NCI-H2227 (cell line): ENCODE measurements around the gene DNMT3B.
"Not testable (repeated sequence)": the region's sequence is repeated elsewhere in the genome, so short reads cannot be mapped to it uniquely, and the experiment has no call there.

Experiments
- DNase-seq: peaks from one replicate; lab custom pipeline; 2025; ENCODE audit not compliant: unreplicated experiment; lab: John Stamatoyannopoulos, UW

DNMT3B gene

DNA sequence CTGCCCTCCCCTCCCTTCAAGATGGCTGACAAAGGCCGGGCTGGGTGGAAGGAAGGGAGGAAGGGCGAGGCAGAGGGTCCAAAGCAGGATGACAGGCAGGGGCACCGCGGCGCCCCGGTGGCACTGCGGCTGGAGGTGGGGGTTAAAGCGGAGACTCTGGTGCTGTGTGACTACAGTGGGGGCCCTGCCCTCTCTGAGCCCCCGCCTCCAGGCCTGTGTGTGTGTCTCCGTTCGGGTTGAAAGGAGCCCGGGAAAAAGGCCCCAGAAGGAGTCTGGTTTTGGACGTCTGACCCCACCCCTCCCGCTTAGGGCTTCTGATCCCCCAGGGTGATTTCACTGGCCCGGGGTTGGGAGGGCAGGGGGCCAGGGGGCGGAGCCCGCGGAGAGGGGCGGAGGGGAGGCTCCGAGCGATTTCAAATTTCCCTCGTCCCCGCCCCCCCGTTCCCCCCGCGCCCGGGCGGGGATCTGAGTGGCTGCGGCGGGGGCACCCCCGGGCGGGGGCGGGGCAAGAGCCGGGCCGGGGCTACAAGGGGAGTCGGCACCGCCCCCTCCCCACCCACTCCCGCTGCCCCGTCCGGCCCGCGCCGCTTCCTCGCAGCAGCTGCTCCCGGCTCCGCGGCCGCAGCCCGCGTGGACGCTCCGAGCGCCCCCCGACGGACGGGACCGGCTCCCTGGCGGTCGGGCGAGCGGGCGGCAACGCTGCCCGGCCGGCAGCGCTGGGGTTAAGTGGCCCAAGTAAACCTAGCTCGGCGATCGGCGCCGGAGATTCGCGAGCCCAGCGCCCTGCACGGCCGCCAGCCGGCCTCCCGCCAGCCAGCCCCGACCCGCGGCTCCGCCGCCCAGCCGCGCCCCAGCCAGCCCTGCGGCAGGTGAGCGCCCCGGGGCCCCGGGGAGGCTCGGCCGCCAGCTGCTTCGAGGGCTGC lies at the start of gene DNMT3B:
Gene DNMT3B, plus strand, starts transcription at position 555 of the 923 bp plus-strand sequence. CDS start 17,939 bp downstream, outside the sequence.
- DNase-seq: peak; percentile 92

DNA sequence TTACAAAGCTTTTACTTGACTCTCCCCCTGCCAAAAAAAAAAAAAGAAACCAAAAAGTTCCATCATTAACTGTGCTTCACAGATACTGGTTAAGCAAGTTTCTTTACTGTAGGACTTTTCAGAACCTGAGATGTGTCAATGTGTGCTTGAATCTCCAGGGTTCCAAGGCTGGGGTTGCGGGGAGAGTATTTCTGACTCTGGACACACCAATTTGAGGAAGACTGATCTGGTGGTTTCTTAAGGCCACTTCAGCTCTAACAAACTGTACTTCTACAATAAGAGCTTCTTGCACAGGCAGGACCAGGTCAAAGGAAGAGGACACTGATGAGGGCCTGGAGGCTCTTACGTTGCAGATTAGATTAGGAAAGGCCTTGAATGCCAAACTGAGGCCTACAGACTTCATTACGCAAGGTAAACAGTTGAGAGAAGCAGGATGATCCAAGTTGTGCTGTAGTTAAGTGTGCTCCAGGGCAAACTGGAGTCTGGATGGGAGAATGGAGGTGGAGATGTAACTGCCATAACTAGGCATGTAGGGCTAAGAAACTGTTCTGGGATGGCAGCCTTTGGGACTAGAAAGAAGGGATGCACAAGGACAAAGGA lies 43.3 kb upstream of the DNMT3B start:
- DNase-seq: no peak

DNA sequence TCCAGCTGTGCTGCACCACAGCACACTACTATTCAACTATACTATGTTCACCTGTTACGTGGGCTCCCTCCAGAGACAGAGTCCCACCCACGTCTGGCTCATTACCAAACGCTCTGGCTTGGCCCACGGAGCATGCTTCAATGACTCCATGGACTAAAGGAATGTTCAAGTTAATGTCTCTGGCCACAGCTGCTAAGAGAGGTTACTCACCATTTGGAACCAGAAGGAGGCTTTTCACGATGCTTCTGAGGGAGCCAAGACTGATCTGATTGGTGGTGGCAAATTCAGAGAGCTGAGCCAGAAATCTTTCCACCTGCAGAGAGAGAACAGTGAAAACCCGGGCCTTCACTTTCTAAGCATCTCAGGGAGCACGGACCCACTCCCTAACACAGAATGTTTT lies 34.5 kb upstream of the DNMT3B start:
- DNase-seq: no peak

DNA sequence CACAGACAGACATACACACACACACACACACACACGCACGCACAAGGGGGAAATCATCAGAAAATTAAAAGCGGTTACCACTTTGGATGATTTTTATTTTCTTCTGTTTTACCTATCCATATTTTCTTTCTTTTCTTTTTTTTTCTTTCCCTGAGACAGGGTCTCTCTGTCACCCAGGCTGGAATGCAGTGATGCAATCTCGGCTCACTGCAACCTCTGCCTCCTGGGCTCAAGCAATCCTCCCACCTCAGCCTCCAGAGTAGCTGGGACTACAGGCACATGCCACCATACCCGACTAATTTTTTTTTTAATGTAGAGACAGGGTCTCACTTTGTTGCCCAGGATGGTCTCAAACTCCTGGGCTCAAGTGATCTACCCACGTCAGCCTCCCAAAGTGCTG lies 33.8 kb upstream of the DNMT3B start:
- DNase-seq: not testable (repeated sequence)

DNA sequence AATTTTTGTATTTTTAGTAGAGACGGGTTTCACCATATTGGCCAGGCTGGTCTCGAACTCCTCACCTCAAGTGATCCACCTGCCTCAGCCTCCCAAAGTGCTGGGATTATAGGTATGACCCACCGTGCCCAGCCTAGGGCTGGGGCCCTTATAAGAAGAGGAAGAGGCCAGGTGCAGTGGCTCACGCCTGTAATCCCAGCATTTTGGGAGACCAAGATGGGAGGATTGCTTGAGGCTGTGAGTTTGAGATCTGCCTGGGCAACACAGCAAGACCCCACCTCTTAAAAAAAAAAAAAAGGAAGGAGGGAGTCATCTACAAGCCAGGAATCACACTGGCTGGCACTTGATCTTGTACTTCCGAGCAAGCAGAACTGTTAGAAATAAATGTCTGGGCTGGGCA lies 32.9 kb upstream of the DNMT3B start:
- DNase-seq: not testable (repeated sequence)

DNA sequence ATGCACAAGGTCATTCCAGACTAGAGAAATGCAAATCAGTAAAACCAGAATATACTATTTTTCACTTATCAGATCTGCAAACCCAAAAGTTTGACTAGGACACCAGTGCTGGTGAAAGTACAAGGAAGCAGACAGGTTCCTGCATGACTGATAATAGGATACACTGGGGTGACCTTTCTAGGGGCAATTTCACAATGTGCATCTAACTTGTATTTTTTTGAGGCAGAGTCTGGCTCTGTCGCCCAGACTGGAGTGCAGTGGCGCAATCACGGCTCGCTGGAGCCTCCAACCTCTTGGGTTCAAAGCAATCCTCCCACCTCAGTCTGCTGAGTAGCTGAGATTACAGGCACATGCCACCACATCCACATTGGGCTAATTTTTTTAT lies 30.3 kb upstream of the DNMT3B start:
- DNase-seq: no peak

DNA sequence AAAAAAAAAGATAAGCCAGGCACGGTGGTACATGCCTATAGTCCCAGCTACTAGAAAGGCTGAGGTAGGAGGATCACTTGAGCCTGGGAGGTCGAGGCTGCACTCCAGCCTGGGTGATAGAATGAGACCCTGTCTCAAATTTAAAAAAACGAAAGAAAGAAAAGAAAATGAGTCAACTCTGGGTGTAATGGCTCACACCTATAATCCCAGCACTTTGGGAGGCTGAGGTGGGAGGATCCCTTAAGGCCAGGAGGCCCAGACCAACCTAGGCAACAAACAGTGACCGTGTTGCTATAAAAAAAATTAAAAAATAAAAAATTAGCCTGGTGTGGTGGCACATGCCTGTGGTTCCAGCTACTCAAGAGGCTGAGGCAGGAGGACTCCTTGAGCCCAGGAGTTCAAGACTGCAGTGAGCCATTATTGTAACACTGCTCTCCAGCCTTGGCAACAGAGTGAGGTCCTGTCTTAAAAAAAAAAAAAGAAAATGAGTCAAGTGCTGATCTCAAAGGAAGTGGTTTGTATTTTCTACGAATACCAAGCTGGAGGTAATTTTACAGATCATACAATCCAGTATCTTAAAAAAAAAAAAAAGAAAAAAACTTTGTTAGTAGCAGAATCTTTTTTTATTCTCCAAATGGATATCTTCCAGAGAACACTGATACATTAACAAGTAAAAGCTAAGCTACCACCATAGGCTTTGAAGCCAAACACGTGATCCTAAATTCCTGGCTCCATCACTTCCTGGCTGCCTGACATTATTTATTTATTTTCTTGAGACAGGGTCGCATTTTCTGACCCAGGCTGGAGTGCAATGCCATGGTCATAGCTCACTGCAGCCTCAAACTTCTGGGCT lies 24.6 kb upstream of the DNMT3B start:
- DNase-seq: no peak

DNA sequence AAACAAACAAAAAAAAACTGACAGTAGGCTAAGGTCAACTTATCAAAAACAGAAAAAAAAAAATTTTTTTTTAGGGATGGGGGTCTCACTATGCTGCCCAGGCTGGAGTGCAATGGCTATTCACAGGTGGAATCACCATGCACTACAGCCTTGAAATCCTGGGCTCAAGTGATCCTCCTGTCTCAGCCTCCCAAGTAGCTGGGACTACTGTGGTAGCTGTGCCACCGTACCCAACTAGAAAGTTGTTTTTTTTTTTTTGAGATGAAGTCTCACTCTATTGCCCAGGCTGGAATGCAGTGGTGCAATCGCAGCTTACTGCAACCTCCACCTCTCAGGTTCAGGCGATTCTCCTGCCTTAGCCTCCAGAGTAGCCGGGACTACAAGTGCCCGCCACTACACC lies 21.0 kb upstream of the DNMT3B start:
- DNase-seq: no peak

DNA sequence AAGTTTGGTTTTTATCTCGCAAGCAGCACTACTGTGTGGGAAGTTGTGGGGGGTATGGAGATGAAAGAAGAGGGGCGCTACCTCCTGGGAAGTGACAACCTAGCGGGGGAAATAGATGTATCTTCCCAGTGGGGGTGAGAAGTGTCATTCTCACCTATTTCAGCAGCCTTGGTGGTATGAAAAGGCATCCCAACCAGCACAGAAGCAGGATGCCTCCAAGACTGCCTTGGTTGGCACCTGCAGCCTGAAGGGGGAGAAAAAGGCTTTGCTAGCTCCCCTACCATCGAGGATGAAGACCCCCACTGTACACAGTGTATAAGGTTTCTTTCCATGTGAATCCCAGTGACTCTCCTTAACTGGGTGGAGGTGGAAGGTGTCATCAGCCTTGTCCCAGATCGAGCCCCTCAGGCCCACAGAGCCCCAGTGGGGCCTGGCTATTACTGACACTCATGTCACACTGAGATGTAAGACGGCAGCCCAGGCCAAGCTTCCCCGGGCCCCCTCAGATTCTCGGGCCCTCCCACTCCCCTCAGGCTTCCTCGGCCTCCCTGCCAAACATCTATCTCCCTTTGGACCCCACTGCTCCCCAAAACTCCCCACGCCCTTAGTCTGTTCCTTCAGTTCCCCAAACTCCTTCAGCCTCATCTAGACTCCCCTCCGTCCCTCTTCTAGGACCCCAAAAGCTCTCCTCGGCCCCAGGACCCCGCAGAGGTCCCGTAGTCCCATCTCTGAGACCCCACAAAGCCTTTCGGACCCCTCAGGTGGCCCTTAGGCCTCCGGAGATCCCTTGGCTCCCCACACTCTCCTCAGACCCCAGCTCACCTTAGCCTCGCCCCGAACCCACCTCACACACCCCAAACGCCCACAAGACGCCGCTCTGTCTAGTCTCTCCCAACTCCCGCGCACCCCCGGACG lies 19.6 kb upstream of the DNMT3B start:
- DNase-seq: no peak

DNA sequence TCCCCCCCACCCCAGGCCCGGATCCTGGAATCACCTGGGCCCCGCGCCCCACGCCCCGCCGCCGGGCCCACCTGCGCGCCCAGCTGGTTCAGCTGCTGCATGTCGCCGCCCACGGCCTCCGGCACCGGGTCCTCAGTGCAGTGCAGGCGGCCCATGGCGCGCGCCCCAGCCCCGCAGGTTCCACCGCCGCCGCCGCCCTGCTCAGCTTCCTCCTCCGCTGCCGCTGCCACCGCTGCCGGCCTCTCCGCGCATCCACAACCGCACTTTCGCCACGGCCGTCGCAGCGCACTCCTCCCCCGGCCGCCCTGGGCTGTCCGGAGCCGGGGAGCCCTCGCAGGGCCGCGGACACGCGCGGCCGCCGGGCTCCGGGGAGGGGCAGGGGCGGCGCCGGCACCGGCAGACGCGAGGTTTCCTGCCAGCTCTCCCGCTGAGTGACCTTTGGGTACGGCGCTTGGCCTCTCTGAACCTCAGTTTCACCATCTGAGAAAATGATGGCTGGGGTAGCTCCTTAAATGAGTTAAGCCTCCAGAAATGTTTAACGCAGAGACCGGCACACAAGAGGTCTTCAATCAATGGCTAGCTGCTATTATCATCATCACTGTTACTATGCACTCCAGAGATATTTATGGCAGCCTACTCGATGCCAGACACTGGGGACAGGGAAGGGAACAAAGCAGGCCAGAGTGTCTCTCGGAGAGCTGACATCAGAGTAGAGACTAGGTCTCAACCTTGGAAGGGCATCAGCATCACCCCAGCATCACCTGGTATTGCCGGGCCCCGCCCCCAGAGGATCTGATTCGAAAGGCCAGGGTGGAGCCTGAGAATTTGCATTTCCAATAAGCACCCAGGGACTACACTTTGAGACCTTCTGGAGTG lies 18.7 kb upstream of the DNMT3B start, which contains the start of gene COMMD7:
Gene COMMD7, minus strand, starts transcription at position 231 of the 876 bp plus-strand sequence. Its CDS starts 76 bp downstream, at position 155.
- DNase-seq: peak; percentile 59

DNA sequence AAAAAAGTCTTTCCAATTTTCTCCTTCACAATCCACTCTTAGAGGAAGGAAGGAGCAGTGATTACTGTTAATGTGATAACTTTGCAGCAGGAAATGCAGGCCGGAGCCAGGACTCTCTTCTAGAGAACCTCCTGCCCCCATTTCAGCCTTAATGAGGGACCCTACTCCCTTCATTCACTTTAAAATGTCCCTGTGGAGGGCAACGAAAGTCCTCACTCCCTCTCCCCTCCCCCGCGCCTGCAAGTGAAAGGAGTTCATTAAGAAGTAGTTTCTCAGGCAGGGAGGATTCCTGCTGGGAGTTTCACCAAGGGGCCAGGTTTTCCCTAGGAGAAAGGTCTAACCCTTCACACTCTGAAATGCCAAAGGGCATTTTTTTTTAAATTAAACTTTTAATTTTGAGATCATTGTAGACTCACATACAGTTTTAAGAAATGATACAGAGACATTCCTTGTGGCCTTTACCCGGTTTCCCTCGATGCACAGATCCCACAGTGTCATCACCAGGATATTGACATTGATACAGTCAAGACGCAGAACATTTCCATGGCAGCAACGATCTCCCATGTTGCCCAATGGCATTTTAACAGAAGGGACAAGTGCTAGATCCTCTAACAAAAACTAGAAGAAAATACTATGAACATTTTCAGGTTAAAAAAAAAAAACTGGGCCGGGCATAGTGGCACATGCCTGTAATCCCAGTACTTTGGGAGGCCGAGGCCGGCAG lies 12.1 kb upstream of the DNMT3B start:
- DNase-seq: no peak

DNA sequence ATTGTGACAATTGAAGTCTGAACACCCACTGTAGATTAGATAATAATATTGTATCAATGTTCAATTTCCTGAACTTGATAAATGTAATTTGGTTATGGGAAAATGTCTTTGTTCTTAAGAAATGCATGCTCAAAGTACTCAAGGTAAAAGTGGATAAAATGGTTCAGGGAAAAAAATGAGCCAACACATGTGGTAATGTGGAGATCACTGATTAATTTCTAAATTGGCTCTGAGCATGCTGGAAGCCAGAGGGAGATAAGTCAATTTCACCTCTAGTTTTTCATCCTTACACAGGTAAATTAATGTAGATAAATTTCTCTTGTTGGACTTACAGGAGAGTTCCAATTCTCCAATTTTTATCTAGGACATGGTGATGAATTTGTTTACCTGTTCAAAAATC lies 10.9 kb upstream of the DNMT3B start:
- DNase-seq: no peak

DNA sequence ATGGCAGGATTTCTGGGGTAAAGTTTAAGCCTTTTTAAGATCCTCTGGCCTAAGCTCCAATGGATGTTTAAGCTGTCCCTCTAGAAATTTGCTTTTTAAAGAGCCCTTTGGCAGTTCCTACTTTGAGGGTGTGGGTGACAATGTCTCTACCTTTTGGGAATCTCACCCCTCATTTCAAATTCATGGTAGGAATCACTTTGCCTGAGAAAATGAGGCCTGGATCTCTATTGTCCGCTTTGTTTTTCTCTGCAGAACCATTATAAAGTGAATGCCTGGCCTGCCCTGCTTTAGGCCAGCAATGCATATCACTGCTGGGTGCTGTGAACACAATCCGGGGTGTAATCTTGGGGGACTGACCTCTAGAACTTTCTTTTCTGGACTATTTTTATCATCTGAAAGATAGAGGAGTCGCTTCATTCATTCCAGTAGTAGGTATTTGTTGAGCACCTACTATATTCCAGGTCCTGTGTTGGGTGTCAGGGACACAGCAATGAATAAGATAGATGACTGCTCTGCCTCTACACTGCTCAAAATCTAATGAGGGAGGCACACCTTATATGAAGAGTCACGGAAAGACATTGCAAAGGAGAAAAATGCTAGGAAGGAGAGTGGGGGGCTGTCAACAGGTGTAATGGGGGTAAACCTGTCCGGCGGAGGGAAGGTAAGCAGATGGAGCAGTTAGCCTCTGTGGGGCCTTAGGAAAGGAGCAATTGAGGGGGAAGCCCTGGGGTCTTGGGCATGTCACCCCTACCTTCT lies 10.3 kb upstream of the DNMT3B start:
- no peak for DNase-seq

DNA sequence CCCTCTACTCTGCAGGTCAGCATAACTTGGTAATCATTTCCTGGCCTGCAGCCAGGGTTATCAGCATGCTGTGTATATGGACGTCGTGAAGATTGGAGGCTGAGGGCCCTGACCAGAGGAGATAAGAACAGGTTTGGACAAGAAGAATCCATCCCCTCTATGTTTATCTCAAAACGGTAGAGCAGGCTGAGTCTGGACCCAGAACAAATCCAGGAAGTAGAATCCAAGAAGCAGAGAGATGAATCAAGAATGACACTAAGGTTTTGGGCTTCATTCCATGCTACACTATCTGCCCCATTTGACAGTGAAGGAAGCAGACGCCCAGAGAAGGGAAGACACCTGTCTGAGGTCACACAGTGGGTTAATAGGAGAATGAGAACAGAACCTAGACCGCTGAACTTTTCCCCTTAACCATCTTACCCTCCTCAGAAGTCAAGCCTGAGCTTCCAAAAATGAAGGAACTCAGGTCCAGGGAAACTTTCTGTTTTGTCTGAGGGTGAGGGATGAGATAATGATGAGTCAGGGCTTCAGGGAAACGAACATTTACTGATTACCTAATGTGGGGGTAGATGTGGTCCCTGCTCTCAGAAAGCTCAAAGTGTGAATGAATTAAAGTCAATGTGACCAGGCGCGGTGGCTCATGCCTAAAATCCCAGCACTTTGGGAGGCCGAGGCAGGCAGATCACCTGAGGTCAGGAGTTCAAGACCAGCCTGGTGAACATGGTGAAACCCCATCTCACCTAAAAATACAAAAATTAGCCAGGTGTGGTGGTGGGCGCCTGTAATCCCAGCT lies 9.5 kb upstream of the DNMT3B start:
- no peak for DNase-seq

DNA sequence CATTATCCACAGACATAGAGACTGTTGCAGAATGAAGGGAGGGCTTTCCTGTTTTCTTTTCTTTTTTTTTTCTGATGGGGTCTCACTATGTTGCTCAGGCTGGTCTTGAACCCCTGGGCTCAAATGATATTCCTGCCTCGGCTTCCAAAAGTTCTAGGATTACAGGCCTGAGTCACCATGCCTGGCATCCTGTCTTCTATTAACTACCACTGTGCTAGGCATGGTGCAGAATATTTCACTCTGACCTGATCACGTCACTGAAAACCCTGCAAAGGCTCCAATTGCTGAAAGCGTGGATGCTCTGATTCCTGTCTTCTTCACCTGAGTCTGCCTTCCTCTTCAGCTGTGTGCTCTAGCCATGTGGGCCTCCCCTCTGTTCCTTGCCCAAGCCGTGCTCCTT lies 8.5 kb upstream of the DNMT3B start:
- DNase-seq: no peak

DNA sequence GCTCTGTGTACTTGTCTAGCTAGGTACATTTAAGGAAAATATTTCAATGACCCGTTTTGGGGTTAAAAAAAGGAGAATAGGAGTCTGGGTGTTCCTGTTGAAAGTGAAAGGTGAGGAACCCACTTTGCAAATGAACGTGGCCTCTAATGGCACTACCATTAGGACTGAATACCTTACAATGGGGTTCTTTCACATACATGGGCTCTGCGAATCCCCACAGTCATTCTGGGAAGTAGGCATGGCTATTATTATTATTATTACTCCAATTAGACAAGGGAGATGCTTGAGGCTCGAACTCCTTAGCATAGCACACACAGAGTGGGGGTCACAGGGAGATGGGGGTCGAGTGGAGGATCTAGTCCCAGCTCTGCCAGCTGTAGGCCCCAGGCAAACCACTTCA lies 6.0 kb upstream of the DNMT3B start:
- DNase-seq: no peak

DNA sequence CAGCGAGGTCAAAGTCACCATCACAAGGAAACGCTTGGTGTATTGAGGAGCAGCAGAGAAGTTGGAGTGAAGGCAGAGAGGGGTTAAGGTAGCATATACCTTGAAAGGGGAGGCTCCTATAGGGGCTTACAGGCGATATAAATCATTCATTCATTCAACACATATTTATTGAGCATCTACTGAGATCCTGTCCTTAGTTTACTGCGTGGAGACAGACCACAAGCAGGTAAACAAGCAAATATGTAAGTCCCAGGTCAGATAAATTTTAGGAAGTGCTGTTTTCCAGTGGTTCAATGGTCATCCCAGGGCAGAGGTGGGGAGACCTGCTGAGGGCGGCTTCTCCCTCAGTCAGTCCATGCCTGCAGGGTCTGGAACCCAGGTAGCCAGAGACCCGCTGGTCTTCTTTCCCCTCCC lies 761 bp upstream of the DNMT3B start:
- no peak for DNase-seq
